ENCODE results near the gene NFATC2.

The NFATC2 gene

DNA sequence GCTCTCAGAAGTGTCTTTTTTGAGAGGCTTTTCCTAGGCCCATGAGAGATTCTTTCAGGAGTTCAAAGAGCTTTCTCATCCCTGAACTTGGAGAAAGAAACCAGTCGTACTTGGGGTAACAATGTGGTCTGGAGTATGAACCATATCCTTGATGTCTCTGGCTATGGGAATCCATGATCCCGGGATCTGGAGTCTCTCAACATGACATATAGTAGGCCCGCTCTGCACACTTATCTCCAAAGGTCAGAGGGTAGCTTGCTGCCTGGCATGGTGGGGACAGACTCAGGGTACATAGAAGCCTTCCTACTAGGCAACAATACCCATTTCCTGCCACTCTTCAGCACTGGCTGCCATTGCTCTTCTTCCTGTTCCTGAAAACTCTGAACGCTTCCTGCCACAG is 42.2 kb upstream of the NFATC2 start:
- ChIA-PET CTCF (interaction anchor here (0.8 to 4.9 kb wide), 4 partner anchors 9 to 199 kb away, joined by 4 to 34 read pairs (median 6); no protein-coding TSS in a partner anchor), POLR2A (no interaction called here)
- TF ChIP-seq, protein P1, sequence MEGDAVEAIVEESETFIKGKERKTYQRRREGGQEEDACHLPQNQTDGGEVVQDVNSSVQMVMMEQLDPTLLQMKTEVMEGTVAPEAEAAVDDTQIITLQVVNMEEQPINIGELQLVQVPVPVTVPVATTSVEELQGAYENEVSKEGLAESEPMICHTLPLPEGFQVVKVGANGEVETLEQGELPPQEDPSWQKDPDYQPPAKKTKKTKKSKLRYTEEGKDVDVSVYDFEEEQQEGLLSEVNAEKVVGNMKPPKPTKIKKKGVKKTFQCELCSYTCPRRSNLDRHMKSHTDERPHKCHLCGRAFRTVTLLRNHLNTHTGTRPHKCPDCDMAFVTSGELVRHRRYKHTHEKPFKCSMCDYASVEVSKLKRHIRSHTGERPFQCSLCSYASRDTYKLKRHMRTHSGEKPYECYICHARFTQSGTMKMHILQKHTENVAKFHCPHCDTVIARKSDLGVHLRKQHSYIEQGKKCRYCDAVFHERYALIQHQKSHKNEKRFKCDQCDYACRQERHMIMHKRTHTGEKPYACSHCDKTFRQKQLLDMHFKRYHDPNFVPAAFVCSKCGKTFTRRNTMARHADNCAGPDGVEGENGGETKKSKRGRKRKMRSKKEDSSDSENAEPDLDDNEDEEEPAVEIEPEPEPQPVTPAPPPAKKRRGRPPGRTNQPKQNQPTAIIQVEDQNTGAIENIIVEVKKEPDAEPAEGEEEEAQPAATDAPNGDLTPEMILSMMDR (IDR thresholded peaks at IDR 0.05; ENCODE audit: insufficient read depth, low read length, missing control alignments), result no peak
- no peak overlapping the region for H3K4me3 ChIP-seq (ENCODE audit: low read depth, low read length)
- no peak for DNase-seq (ENCODE audit: low read depth, low spot score)

DNA sequence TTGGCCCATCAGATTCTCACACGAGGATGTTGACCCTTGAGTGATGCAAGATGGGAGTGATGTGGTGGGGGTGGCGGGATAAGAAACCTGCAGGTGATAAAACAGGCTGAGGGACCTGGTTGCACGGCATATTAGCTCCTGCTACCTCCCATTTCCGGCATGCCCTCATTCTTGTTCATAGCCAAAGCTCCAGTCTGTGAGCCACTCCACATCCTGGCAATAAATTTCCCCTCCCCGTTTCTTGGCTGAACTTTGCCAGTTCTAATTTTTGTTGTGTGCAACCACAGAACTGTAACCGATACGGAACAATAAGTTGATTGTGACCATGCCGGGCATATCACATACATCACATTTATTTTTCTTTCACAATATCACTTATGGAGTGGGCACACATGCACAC is 41.6 kb upstream of the NFATC2 start:
- DNase-seq (ENCODE audit: low read depth, low spot score), result no peak
- POLR2A ChIA-PET, result no interaction called here
- no peak overlapping the region for H3K4me3 ChIP-seq (ENCODE audit: low read depth, low read length)
- TF ChIP-seq, protein P1 (IDR thresholded peaks at IDR 0.05; ENCODE audit: insufficient read depth, low read length, missing control alignments), result no peak
- CTCF ChIA-PET, result interaction anchor here (0.8 to 4.9 kb wide), 4 partner anchors 9 to 198 kb away, joined by 4 to 34 read pairs (median 6); no protein-coding TSS in a partner anchor

GRCh38 chr20:51583499-51583898 is 41.0 kb upstream of the NFATC2 start:
- POLR2A ChIA-PET, result no interaction called here
- no peak for DNase-seq (ENCODE audit: low read depth, low spot score)
- TF ChIP-seq, protein P1 (IDR thresholded peaks at IDR 0.05; ENCODE audit: insufficient read depth, low read length, missing control alignments), result no peak
- no peak overlapping the region for H3K4me3 ChIP-seq (ENCODE audit: low read depth, low read length)
- CTCF ChIA-PET, result interaction anchor here (0.6 to 4.9 kb wide), 3 partner anchors 12 to 212 kb away, joined by 3 to 34 read pairs (median 7); no protein-coding TSS in a partner anchor

GRCh38 chr20:51583073-51583472 is 40.6 kb upstream of the NFATC2 start:
- CTCF ChIA-PET, result interaction anchor here (0.6 to 4.9 kb wide), 4 partner anchors 12 to 590 kb away, joined by 3 to 34 read pairs (median 6); no protein-coding TSS in a partner anchor
- TF ChIP-seq, protein P1 (IDR thresholded peaks at IDR 0.05; ENCODE audit: insufficient read depth, low read length, missing control alignments), result no peak
- POLR2A ChIA-PET, result no interaction called here
- no peak overlapping the region for H3K4me3 ChIP-seq (ENCODE audit: low read depth, low read length)
- DNase-seq (ENCODE audit: low read depth, low spot score), result no peak

- POLR2A ChIA-PET, result no interaction called here
- CTCF ChIA-PET, result interaction anchor here (0.7 to 1.9 kb wide), 3 partner anchors 18 to 589 kb away, joined by 3 to 6 read pairs (median 5); no protein-coding TSS in a partner anchor
- DNase-seq (ENCODE audit: low read depth, low spot score), result no peak
Measured at GRCh38 chr20:51581571-51581970, 39.1 kb upstream of the NFATC2 start.

DNA sequence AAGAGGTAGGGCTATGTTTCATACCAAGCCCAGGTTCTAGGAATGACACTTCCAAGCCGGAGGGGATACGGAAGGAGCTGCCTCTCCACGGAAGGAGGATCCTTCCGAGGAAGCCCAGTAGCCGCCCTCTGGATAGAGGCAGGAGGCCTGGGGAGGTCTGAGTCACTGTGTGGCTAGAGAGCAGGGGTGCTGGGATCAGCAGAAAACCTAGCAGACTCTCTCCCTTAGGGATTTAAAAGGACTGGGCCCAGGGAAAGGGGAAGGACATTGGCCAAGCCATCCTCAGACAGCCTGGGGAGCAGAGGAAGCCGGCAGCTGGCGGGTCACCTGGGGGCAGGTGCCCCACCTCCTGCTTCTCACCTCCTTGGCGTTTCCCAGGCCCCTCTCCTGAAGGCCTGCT is 36.6 kb upstream of the NFATC2 start:
- no peak for DNase-seq (ENCODE audit: low read depth, low spot score)
- CTCF ChIA-PET, result interaction anchor here (1.0 to 1.2 kb wide), 3 partner anchors 12 to 50 kb away, joined by 3 to 4 read pairs (median 4); no protein-coding TSS in a partner anchor
- no peak overlapping the region for H3K4me3 ChIP-seq (ENCODE audit: low read depth, low read length)
- POLR2A ChIA-PET, result no interaction called here
- TF ChIP-seq, protein P1 (IDR thresholded peaks at IDR 0.05; ENCODE audit: insufficient read depth, low read length, missing control alignments), result no peak

More at GRCh38 chr20:51581571-51581970, 39.1 kb upstream of the NFATC2 start:
- H3K4me3 ChIP-seq (ENCODE audit: low read depth, low read length), result no peak overlapping the region
- TF ChIP-seq, protein P1 (IDR thresholded peaks at IDR 0.05; ENCODE audit: insufficient read depth, low read length, missing control alignments), result no peak
